ENCODE results near the gene SAFB.

The SAFB gene

GRCh38 chr19:5627395-5627904, 4.6 kb downstream of the SAFB start:
- no peak for DNase-seq (ENCODE audit: low read depth)

GRCh38 chr19:5628461-5628860, 5.6 kb downstream of the SAFB start:
- DNase-seq (ENCODE audit: low read depth), result no peak

- DNase-seq (ENCODE audit: low read depth), result no peak
These were observed 6.1 kb downstream of the SAFB start for GRCh38 chr19:5628919-5629481.

GRCh38 chr19:5631567-5632240, 8.8 kb downstream of the SAFB start:
- DNase-seq (ENCODE audit: low read depth), result no peak

GRCh38 chr19:5632241-5632612, 9.3 kb downstream of the SAFB start:
- no peak for DNase-seq (ENCODE audit: low read depth)

GRCh38 chr19:5632657-5633056, 9.8 kb downstream of the SAFB start:
- no peak for DNase-seq (ENCODE audit: low read depth)

- no peak for DNase-seq (ENCODE audit: low read depth)
These were observed 12.5 kb downstream of the SAFB start for GRCh38 chr19:5635427-5635826.

- no peak for DNase-seq (ENCODE audit: low read depth)
These were observed 15.1 kb downstream of the SAFB start for GRCh38 chr19:5637971-5638370.

- DNase-seq (ENCODE audit: low read depth), result no peak
These were observed 18.3 kb downstream of the SAFB start for GRCh38 chr19:5641171-5641570.

- DNase-seq (ENCODE audit: low read depth), result no peak
These were observed 19.3 kb downstream of the SAFB start for GRCh38 chr19:5642204-5642603.

GRCh38 chr19:5643060-5643459, 20.2 kb downstream of the SAFB start:
- no peak for DNase-seq (ENCODE audit: low read depth)

- DNase-seq (ENCODE audit: low read depth), result no peak
These were observed 21.2 kb downstream of the SAFB start for GRCh38 chr19:5644037-5644436.

GRCh38 chr19:5645409-5645808, 22.5 kb downstream of the SAFB start:
- DNase-seq (ENCODE audit: low read depth), result no peak

- DNase-seq (ENCODE audit: low read depth), result no peak
These were observed 23.8 kb downstream of the SAFB start for GRCh38 chr19:5646703-5647102.

GRCh38 chr19:5648464-5648863, 25.6 kb downstream of the SAFB start:
- DNase-seq (ENCODE audit: low read depth), result no peak

- no peak for DNase-seq (ENCODE audit: low read depth)
These were observed 28.5 kb downstream of the SAFB start for GRCh38 chr19:5651361-5651760.

- DNase-seq (ENCODE audit: low read depth), result no peak
These were observed 29.4 kb downstream of the SAFB start for GRCh38 chr19:5652261-5652660.

GRCh38 chr19:5654931-5655330, 32.0 kb downstream of the SAFB start:
- no peak for DNase-seq (ENCODE audit: low read depth)

GRCh38 chr19:5655412-5655811, 32.5 kb downstream of the SAFB start:
- DNase-seq (ENCODE audit: low read depth), result no peak

GRCh38 chr19:5661483-5661882, 38.6 kb downstream of the SAFB start:
- DNase-seq (ENCODE audit: low read depth), result no peak

- no peak for DNase-seq (ENCODE audit: low read depth)
These were observed 41.0 kb downstream of the SAFB start for GRCh38 chr19:5663904-5664303.

- DNase-seq (ENCODE audit: low read depth), result no peak
These were observed 41.6 kb downstream of the SAFB start for GRCh38 chr19:5664515-5664914.

GRCh38 chr19:5665781-5666513, 43.1 kb downstream of the SAFB start:
- DNase-seq (ENCODE audit: low read depth), result no peak
